H9 (cell line): ENCODE measurements around the gene CCR3. TPM values are rescaled to one million over a fixed set of nuclear protein-coding genes. Genes with fewer than 3 reads are reported as not detected.

ENCODE experiments used
- DNase-seq: peaks from one replicate; pipeline ENCODE4 v3.0.0-alpha.2; 2017
- H2AFZ ChIP-seq: one replicate; pipeline ENCODE4 v1.6.1; 2013; ENCODE audit warnings: mild to moderate bottlenecking, low read length, control low read depth, moderate library complexity
- H2AK5ac ChIP-seq: 2 replicates; pipeline ENCODE4 v1.6.1; 2013; ENCODE audit warnings: low read length, control low read depth, mixed read lengths; ENCODE audit not compliant: insufficient read length
- H2BK120ac ChIP-seq: one replicate; pipeline ENCODE4 v1.6.1; 2013; ENCODE audit warnings: low read depth, mild to moderate bottlenecking, low read length, control low read depth, inconsistent platforms; ENCODE audit not compliant: poor library complexity, severe bottlenecking
- H2BK12ac ChIP-seq: 2 replicates; pipeline ENCODE4 v1.6.1; 2013; ENCODE audit warnings: low read length, control low read depth, mixed read lengths, low read depth; ENCODE audit not compliant: insufficient read length
- H2BK15ac ChIP-seq: 2 replicates; pipeline ENCODE4 v1.6.1; 2013; ENCODE audit warnings: low read depth, low read length, control low read depth
- H2BK20ac ChIP-seq: one replicate; pipeline ENCODE4 v1.6.1; 2013; ENCODE audit warnings: low read depth, mild to moderate bottlenecking, low read length, control low read depth, inconsistent platforms; ENCODE audit not compliant: poor library complexity, severe bottlenecking
- H2BK5ac ChIP-seq: 2 replicates; pipeline ENCODE4 v1.6.1; 2013; ENCODE audit warnings: low read length, control low read depth, mixed read lengths; ENCODE audit not compliant: insufficient read length
- H3K14ac ChIP-seq: 2 replicates; pipeline ENCODE4 v1.6.1; 2013; ENCODE audit warnings: low read length, control low read depth; ENCODE audit not compliant: insufficient read depth
- H3K18ac ChIP-seq: 2 replicates; pipeline ENCODE4 v1.6.1; 2013; ENCODE audit warnings: low read depth, mild to moderate bottlenecking, mixed read lengths, low read length, control low read depth; ENCODE audit not compliant: insufficient read length
- H3K23ac ChIP-seq: 2 replicates; pipeline ENCODE4 v1.6.1; 2013; ENCODE audit warnings: low read length, control low read depth, mixed read lengths, low read depth; ENCODE audit not compliant: insufficient read length
- H3K23me2 ChIP-seq: 2 replicates; pipeline ENCODE4 v1.6.1; 2013; ENCODE audit warnings: low read depth, mild to moderate bottlenecking, mixed read lengths, low read length, control low read depth; ENCODE audit not compliant: insufficient read length, poor library complexity, severe bottlenecking
- H3K27ac ChIP-seq: 2 replicates; pipeline ENCODE4 v1.5.1; 2013; ENCODE audit warnings: low read length, control low read depth, mixed read lengths, low read depth; ENCODE audit not compliant: insufficient read length
- H3K27me3 ChIP-seq: 2 replicates; pipeline ENCODE4 v1.6.1; 2013; ENCODE audit warnings: low read length, control low read depth, inconsistent platforms; ENCODE audit not compliant: insufficient read depth
- H3K4ac ChIP-seq: 2 replicates; pipeline ENCODE4 v1.6.1; 2013; ENCODE audit warnings: low read depth, mild to moderate bottlenecking, control low read depth, inconsistent platforms, low read length, moderate library complexity
- H3K4me1 ChIP-seq: 2 replicates; pipeline ENCODE4 v1.6.1; 2013; ENCODE audit warnings: low read length, control low read depth, inconsistent platforms; ENCODE audit not compliant: insufficient read depth
- H3K4me2 ChIP-seq: 2 replicates; pipeline ENCODE4 v1.6.1; 2013; ENCODE audit warnings: low read length, control low read depth, mixed read lengths; ENCODE audit not compliant: insufficient read length, insufficient read depth
- H3K56ac ChIP-seq: 2 replicates; pipeline ENCODE4 v1.6.1; 2013; ENCODE audit warnings: low read depth, mild to moderate bottlenecking, mixed read lengths, low read length, control low read depth; ENCODE audit not compliant: insufficient read length
- H3K79me1 ChIP-seq: 2 replicates; pipeline ENCODE4 v1.6.1; 2013; ENCODE audit warnings: low read depth, mild to moderate bottlenecking, moderate library complexity, low read length, control low read depth, inconsistent platforms; ENCODE audit not compliant: insufficient read depth, poor library complexity, severe bottlenecking
- H3K79me2 ChIP-seq: 2 replicates; pipeline ENCODE4 v1.6.1; 2013; ENCODE audit warnings: low read length, control low read depth, inconsistent platforms; ENCODE audit not compliant: insufficient read depth
- H3K9ac ChIP-seq: 2 replicates; pipeline ENCODE4 v1.6.1; 2013; ENCODE audit warnings: low read length, control low read depth, mixed read lengths; ENCODE audit not compliant: insufficient read length; ENCODE audit errors: extremely low read depth
- H3K9me3 ChIP-seq: one replicate; pipeline ENCODE4 v1.6.1; 2013; ENCODE audit warnings: low read depth, low read length, inconsistent platforms; ENCODE audit not compliant: control insufficient read depth
- H3T11ph ChIP-seq: one replicate; pipeline ENCODE4 v1.6.1; 2013; ENCODE audit warnings: mild to moderate bottlenecking, low read length, control low read depth, inconsistent platforms
- H4K20me1 ChIP-seq: one replicate; pipeline ENCODE4 v1.6.1; 2013; ENCODE audit not compliant: control insufficient read depth, insufficient read length, insufficient read depth
- H4K5ac ChIP-seq: 2 replicates; pipeline ENCODE4 v1.6.1; 2013; ENCODE audit warnings: low read depth, mild to moderate bottlenecking, mixed read lengths, low read length, control low read depth; ENCODE audit not compliant: insufficient read length
- H4K8ac ChIP-seq: replicated peaks from 2 replicates; pipeline ENCODE4 v1.6.1; 2013; ENCODE audit warnings: low read length, control low read depth, mixed read lengths, low read depth; ENCODE audit not compliant: insufficient read length
- H4K91ac ChIP-seq: 2 replicates; pipeline ENCODE4 v1.6.1; 2013; ENCODE audit warnings: low read depth, mild to moderate bottlenecking, moderate library complexity, mixed read lengths, low read length, control low read depth; ENCODE audit not compliant: insufficient read length
- H3K27ac Mint-ChIP-seq, 3 experiments: 2 replicates in 2 of 3; 3 replicates in 1 of 3; pipeline ENCODE4 v1.8.0; 2020 to 2021; ENCODE audit warnings: mixed read lengths in 3 of 3, mild to moderate bottlenecking in 1 of 3, moderate library complexity in 1 of 3
- H3K27me3 Mint-ChIP-seq: 2 replicates; pipeline ENCODE4 v1.8.0; 2021; ENCODE audit warnings: low read depth, mild to moderate bottlenecking, moderate library complexity, mixed read lengths
- H3K36me3 Mint-ChIP-seq, 3 experiments: 2 replicates in 2 of 3; 3 replicates in 1 of 3; pipeline ENCODE4 v1.8.0; 2020 to 2021; ENCODE audit warnings: low read depth in 3 of 3, mixed read lengths in 3 of 3; ENCODE audit not compliant: insufficient read depth in 1 of 3
- H3K4me1 Mint-ChIP-seq, 2 experiments: 2 replicates each; pipeline ENCODE4 v1.8.0; 2020; ENCODE audit warnings: mixed read lengths in 2 of 2
- H3K4me3 Mint-ChIP-seq, 2 experiments: 2 replicates in 1 of 2; 3 replicates in 1 of 2; pipeline ENCODE4 v1.8.0; 2020 to 2021; ENCODE audit warnings: mild to moderate bottlenecking in 2 of 2, mixed read lengths in 2 of 2, moderate library complexity in 1 of 2
- H3K9me3 Mint-ChIP-seq, 2 experiments: 2 replicates in 1 of 2; 3 replicates in 1 of 2; pipeline ENCODE4 v1.8.0; 2020; ENCODE audit warnings: mild to moderate bottlenecking in 2 of 2, mixed read lengths in 2 of 2, moderate library complexity in 1 of 2
- WGBS: extraction: QIAGEN DNeasy Blood & Tissue Kit; methylation state at CpG from one replicate; pipeline ENCODE4 v1.1.7; 2013; ENCODE audit warnings: missing lambda C conversion rate, low lambda C conversion rate, mixed read lengths; ENCODE audit not compliant: insufficient read length; ENCODE audit errors: extremely low coverage; 5-methylcytosine and 5-hydroxymethylcytosine counted together
- total RNA-seq: library from RNA; stranded (reverse); gene quantifications from 2 replicates; pipeline ENCODE4 v1.2.1, GENCODE V29; 2021
- TF ChIP-seq, protein P1 (sequence below): fragments of 200-600 bp; sonication (generic); conservative IDR thresholded peaks from 3 replicates; pipeline ENCODE4 v1.8.0; 2021; ENCODE audit warnings: antibody characterized with exemption, mild to moderate bottlenecking

Gene CCR3
- total RNA-seq, 1 experiment from 2014 or later: not detected

DNA sequence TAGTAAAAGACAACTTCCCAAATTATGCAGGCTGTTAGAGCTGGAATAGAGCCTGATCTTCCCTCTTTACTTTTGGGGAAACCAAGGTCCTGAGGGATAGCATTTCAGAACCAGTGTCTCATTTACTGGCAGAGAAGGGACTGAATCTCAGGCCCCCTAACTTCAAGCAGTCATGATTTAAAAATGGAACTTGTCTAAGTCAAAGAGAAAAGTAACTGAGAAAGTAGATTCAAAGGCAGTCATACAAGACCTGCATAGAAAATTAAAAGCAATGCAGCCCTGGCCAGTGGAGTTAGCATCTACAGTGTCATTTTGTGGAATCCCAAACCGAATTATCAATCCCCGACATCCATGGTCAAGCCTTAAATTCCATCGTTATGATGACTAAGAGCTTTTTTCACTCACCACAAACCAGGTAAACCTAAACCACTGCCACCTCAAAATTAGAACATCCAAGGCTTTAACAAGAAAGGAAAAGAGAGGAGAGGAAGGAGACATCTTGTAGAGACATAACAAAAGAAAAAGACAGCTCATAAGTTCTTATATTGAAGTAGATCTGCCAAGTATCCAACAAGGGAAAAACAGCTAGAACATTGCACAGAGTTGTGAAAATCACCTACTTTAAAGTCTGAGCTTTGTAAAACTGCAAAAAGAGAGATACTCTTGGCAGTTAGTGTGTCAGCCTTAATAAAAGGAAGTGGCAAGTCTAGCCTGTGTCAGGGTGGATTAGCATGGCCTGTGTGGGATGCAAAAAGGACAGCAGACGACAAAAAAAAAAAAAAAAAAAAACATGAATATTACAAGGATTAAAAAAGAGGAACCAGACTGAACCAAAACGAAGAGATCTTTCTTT is 57.6 kb downstream of the CCR3 start:
- TF ChIP-seq, protein P1, sequence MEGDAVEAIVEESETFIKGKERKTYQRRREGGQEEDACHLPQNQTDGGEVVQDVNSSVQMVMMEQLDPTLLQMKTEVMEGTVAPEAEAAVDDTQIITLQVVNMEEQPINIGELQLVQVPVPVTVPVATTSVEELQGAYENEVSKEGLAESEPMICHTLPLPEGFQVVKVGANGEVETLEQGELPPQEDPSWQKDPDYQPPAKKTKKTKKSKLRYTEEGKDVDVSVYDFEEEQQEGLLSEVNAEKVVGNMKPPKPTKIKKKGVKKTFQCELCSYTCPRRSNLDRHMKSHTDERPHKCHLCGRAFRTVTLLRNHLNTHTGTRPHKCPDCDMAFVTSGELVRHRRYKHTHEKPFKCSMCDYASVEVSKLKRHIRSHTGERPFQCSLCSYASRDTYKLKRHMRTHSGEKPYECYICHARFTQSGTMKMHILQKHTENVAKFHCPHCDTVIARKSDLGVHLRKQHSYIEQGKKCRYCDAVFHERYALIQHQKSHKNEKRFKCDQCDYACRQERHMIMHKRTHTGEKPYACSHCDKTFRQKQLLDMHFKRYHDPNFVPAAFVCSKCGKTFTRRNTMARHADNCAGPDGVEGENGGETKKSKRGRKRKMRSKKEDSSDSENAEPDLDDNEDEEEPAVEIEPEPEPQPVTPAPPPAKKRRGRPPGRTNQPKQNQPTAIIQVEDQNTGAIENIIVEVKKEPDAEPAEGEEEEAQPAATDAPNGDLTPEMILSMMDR: no peak
- WGBS: no CpG with 5 or more reads among the region's 5 CpGs
- H3K4me1 Mint-ChIP-seq: no peaks in the 10 kb centered on the region

More for the DNA sequence above, 57.6 kb downstream of the CCR3 start:
- no peak overlapping the region for H3K4ac ChIP-seq
- no peak overlapping the region for H3K27ac ChIP-seq
- H3K9me3 ChIP-seq: no peaks in the 10 kb centered on the region
- no peak overlapping the region for H3T11ph ChIP-seq
- H4K5ac ChIP-seq: no peak overlapping the region
- no peak overlapping the region for H2BK5ac ChIP-seq
- no peak overlapping the region for H3K56ac ChIP-seq
- no peak overlapping the region for H3K18ac ChIP-seq
- H2BK12ac ChIP-seq: no peak overlapping the region
- no peak overlapping the region for H4K8ac ChIP-seq
- no peak for DNase-seq
- no peak overlapping the region for H3K9ac ChIP-seq
- H4K91ac ChIP-seq: no peak overlapping the region
- no peaks in the 10 kb centered on the region for H3K79me2 ChIP-seq
- no peaks in the 10 kb centered on the region for H3K23me2 ChIP-seq
- no peak overlapping the region for H2BK15ac ChIP-seq
- H2AK5ac ChIP-seq: no peak overlapping the region
- H2BK120ac ChIP-seq: no peak overlapping the region
- no peak overlapping the region for H2AFZ ChIP-seq
- H3K27me3 ChIP-seq: no peaks in the 10 kb centered on the region
- Mint-ChIP-seq H3K4me3 (no peak overlapping the region), H3K27ac (no peak overlapping the region), H3K36me3 (no peaks in the 10 kb centered on the region), H3K9me3 (no peaks in the 10 kb centered on the region), H3K27me3 (peaks cover 6% of the 10 kb centered on the region)
- H3K4me2 ChIP-seq: no peak overlapping the region
- H2BK20ac ChIP-seq: no peak overlapping the region
- no peaks in the 10 kb centered on the region for H3K4me1 ChIP-seq
- H3K23ac ChIP-seq: no peak overlapping the region
- H4K20me1 ChIP-seq: no peaks in the 10 kb centered on the region
- no peaks in the 10 kb centered on the region for H3K79me1 ChIP-seq
- no peak overlapping the region for H3K14ac ChIP-seq
